ENCODE data around the gene CEP63.

The CEP63 gene

DNA sequence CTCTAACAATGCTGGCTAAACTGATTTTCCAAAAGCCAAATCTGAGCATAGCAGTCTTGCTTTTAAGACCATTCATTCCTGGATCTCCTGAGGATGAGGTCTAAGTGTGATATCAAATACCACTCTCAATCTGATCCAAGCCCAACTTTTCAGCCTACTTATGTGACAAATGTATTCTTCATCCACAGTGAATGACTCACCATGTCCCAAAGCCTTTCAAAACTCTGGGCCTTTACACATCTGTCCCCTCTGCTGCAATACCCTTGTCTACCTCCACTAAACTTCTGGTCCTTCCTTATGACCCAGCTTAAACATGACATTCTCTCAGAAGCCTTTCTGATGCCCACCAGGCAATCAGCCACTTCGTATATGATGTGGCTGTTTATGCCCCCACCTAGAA lies 4.7 kb upstream of the CEP63 start:
- peaks cover 50% of the 10 kb centered on the region for H3K36me3 Mint-ChIP-seq
- H3K27ac Mint-ChIP-seq, result no peak overlapping the region

DNA sequence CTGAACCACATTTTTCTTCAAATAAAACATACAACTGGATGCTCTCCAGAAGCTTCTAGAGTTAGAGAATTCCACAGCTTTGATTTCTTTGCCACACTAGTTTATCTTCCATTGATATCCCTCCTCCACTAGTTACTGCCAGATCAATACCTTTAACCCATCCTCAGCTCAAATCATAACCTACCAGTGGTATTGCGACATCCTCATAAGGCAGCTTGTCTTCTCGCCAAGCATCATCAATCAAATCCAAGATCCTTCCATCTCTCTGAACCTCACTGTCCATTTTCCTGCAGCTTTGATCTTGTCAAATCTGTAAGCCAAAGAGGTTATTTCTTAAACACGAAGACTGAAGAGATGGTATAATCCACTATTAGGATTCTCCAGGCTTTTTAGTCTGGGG lies 3.2 kb upstream of the CEP63 start:
- Mint-ChIP-seq H3K27ac (peak overlapping the region; percentile 96), H3K4me3 (no peak overlapping the region), H3K9me3 (no peaks in the 10 kb centered on the region), H3K36me3 (peaks cover 46% of the 10 kb centered on the region), H3K27me3 (no peaks in the 10 kb centered on the region), H3K4me1 (peaks cover 39% of the 10 kb centered on the region)
- ATAC-seq, result no peak

More for the DNA sequence above, 4.7 kb upstream of the CEP63 start:
- peaks cover 27% of the 10 kb centered on the region for H3K4me1 Mint-ChIP-seq
- H3K4me3 Mint-ChIP-seq, result no peak overlapping the region
- no peak for ATAC-seq
- H3K9me3 Mint-ChIP-seq, result no peaks in the 10 kb centered on the region
- H3K27me3 Mint-ChIP-seq, result no peaks in the 10 kb centered on the region

DNA sequence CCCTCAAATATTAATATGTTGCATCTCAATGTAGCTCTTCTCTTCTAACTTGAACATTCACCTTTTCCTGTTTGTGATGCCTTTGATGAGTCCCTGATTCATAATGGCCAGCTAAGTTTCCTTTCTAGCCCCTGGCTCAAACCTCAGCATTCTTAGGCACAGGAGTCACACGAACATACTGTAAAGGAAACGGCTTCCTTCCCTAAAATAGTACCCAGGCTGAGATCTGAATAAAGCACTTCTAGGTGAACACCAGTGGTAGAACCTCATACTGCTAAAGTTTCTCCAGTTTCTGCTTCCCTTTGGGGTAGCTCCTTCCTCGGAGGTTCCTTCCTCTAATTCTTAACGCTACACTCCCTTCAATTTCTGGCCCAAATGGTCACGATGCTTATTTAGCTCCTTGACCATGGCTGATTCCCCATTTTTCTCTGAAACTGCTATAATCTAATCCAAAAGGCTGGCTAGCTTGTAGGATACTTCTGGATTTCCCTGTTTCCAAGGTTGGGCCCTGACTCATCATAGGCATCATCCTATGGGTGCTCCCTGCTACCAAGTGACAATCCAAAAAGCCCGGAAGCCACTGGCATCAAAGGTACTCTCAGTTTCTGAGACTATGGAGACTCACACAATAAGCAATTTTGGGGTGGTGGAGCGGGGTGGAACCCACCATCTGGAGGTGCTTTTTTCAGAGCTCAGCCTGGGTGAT lies 2.5 kb upstream of the CEP63 start:
- Mint-ChIP-seq H3K27ac (peak overlapping the region; percentile 96), H3K4me1 (peaks cover 46% of the 10 kb centered on the region), H3K27me3 (no peaks in the 10 kb centered on the region), H3K4me3 (no peak overlapping the region), H3K36me3 (peaks cover 39% of the 10 kb centered on the region), H3K9me3 (no peaks in the 10 kb centered on the region)
- no peak for ATAC-seq

DNA sequence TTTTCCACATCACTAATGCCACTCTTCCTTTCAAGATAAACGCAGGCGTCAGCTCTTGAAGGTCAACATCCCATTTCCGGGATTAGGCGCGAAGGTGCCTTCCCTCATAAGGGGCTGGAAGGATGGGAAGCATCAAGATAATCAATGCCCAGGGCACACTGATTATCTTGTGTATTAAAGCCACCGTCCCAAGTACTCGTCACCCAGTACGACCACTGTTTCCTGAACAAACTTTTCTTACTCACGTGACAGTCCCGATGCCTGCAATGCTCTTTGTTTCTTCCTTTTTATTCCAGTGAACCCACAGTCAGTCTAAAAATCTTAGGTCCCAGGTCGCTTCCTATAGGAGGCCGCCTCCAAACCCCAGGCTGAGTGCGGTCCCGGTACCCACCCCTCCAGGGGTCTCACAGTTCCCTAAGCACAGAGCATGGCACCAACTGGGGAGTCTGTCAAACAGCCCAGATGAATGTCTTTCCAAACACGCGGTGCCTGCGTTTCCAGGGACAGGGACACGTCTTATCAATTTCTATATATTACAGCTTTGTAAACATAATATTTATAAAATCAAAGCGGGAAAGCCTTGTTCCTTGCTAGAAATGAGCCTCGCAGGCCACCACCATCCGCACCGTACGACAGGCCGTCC lies 661 bp upstream of the CEP63 start:
- H3K27me3 Mint-ChIP-seq, result no peaks in the 10 kb centered on the region
- peak overlapping the region; percentile 96 for H3K27ac Mint-ChIP-seq
- H3K36me3 Mint-ChIP-seq, result peaks cover 32% of the 10 kb centered on the region
- H3K9me3 Mint-ChIP-seq, result no peaks in the 10 kb centered on the region
- peak overlapping the region; percentile 99 for H3K4me3 Mint-ChIP-seq
- peaks cover 54% of the 10 kb centered on the region for H3K4me1 Mint-ChIP-seq
- peak; percentile 25 for ATAC-seq

DNA sequence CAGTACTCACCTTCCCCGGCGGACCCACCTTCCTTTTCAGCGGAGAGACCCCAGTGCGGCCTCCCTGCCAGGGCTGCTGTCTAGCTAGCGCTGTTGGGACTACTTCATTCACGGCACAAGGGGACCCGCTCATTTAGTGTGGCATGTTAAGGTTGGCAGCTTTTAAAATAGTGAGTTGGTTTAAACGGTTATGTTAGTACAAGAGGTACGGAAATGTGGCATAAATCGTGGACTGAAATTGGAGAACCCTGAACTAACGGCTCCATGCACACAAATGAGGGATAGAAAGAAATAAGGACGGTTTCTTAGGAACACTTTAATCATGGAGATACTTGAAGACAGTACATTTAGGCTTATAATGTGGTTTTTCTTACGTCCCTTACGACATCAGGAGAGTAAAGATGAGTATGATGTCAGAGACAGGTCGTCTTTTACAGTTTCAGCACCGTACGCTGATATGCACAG lies 752 bp downstream of the CEP63 start:
- no peaks in the 10 kb centered on the region for H3K9me3 Mint-ChIP-seq
- peaks cover 54% of the 10 kb centered on the region for H3K4me1 Mint-ChIP-seq
- H3K36me3 Mint-ChIP-seq, result peaks cover 29% of the 10 kb centered on the region
- no peaks in the 10 kb centered on the region for H3K27me3 Mint-ChIP-seq
- peak overlapping the region; percentile 96 for H3K27ac Mint-ChIP-seq
- H3K4me3 Mint-ChIP-seq, result peak overlapping the region; percentile 99
- peak; percentile 14 for ATAC-seq

DNA sequence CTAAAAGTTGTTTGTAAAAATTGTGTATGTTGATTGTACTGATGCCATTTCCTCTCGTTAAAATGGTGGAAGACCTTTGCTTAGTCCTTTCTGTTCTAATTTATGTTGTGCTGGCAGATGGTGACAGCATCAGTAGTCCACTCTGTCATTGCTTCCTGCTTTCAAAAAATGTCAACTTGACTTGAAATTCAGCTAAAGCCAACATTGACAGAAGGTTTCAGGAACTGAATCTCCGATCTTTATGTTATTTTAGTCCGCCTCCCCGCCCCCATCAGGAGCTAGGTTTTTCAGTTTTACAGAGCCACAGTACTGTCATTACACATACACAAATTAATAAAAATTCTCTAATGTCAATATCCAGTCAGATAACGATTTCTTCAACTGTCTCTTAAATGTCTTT lies 1.5 kb downstream of the CEP63 start:
- Mint-ChIP-seq H3K9me3 (no peaks in the 10 kb centered on the region), H3K36me3 (peaks cover 27% of the 10 kb centered on the region), H3K27ac (peak overlapping the region; percentile 96), H3K4me3 (peak overlapping the region; percentile 68), H3K4me1 (peaks cover 54% of the 10 kb centered on the region), H3K27me3 (no peaks in the 10 kb centered on the region)
- ATAC-seq, result peak; percentile 21

DNA sequence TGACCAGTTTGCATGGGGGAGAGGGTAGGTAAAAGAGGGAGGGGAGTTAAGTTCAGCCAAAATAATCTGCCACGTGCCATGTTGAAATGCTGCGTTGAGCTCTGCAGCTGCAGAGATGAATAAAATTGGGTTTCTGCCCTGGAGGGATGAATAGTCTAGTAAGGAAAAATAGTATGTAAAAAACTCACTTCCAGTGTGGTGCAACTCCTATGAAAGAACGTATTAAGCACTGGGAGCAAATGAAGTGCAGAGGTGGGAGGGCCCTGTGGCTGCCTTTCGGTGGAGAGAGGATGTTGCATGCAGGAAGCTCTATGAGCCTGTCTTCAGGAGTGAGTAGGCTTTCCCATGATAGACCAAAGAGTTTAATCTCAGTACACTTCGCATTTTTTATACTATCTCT lies 8.6 kb downstream of the CEP63 start:
- Mint-ChIP-seq H3K27me3 (no peaks in the 10 kb centered on the region), H3K4me3 (no peak overlapping the region), H3K27ac (no peak overlapping the region), H3K36me3 (peaks cover 49% of the 10 kb centered on the region), H3K9me3 (no peaks in the 10 kb centered on the region), H3K4me1 (peaks cover 48% of the 10 kb centered on the region)
- no peak for ATAC-seq

DNA sequence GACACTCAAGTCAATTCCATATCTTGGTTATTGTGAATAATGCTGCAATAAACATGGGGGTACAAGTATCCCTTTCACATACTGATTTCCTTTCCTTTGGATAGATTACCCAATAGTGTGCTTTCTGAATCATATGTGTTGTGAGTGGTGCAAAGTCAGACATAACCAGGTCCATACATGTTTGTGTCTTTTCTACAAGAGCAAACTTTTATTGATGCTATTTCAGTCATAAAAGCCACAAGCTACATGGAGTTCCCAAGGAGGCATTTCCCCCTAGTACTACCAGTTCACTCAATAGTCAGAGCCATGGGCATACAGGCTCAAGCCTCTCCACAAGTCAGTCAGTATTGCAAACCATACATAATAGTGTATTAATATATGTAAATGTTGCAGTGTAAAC lies 10.1 kb downstream of the CEP63 start:
- H3K4me1 Mint-ChIP-seq, result peaks cover 55% of the 10 kb centered on the region

DNA sequence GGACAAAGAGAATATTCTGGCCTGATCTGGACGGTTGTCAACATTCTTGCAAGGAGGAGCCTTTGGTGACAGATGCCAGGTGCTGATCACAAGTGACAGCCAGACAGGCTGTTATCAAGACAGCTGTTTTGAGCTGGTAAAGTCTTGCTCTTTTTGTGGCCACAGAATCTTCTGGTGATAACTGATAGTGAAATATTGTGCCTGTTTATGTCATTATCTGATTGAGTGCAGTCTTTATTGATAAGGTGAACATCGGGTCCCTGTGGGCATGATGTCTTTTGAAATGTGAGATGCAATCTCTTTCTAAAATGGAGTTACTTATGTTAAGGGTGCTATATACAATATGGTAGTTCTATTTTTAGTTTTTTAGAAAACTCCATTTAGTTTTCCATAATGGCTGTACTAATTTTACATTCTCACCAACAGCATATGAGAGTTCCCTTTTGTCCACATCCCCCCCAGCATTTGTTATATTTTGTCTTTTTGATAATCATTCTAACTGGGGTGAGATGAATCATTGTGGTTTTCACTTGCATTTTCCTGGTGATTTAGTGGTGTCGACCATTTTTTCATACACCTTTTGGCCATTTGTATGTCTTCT lies 10.7 kb downstream of the CEP63 start:
- H3K27me3 Mint-ChIP-seq, result no peaks in the 10 kb centered on the region
- ATAC-seq, result no peak
- peaks cover 63% of the 10 kb centered on the region for H3K36me3 Mint-ChIP-seq
- H3K9me3 Mint-ChIP-seq, result peaks cover 2% of the 10 kb centered on the region
- H3K4me3 Mint-ChIP-seq, result no peak overlapping the region
- H3K4me1 Mint-ChIP-seq, result peaks cover 58% of the 10 kb centered on the region
- no peak overlapping the region for H3K27ac Mint-ChIP-seq

More for the DNA sequence above, 10.1 kb downstream of the CEP63 start:
- H3K9me3 Mint-ChIP-seq, result peaks cover 1% of the 10 kb centered on the region
- no peak for ATAC-seq
- no peak overlapping the region for H3K4me3 Mint-ChIP-seq
- H3K27ac Mint-ChIP-seq, result no peak overlapping the region
- H3K36me3 Mint-ChIP-seq, result peaks cover 58% of the 10 kb centered on the region
- H3K27me3 Mint-ChIP-seq, result no peaks in the 10 kb centered on the region

DNA sequence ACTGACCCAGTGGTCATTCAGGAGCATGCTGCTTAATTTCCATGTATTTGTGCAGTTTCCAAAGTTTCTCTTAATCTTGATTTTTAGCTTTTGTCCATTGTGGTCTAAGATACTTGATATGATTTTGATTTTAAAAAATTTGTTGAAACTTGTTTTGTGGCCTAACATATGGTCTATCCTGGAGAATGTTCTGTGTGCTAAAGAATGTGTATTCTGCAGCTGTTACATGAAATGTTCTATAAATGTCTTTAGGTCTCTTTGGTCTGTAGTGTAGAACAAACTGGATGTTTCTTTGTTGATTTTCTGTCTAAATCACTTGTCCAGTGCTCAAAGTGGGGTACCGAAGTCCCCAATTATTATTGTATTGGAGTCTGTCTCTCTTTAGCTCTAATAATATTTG lies 17.4 kb downstream of the CEP63 start:
- H3K9me3 Mint-ChIP-seq, result peaks cover 21% of the 10 kb centered on the region
- H3K27ac Mint-ChIP-seq, result no peak overlapping the region
- ATAC-seq, result no peak
- no peaks in the 10 kb centered on the region for H3K27me3 Mint-ChIP-seq
- H3K4me1 Mint-ChIP-seq, result peaks cover 52% of the 10 kb centered on the region
- peaks cover 81% of the 10 kb centered on the region for H3K36me3 Mint-ChIP-seq
- no peak overlapping the region for H3K4me3 Mint-ChIP-seq

DNA sequence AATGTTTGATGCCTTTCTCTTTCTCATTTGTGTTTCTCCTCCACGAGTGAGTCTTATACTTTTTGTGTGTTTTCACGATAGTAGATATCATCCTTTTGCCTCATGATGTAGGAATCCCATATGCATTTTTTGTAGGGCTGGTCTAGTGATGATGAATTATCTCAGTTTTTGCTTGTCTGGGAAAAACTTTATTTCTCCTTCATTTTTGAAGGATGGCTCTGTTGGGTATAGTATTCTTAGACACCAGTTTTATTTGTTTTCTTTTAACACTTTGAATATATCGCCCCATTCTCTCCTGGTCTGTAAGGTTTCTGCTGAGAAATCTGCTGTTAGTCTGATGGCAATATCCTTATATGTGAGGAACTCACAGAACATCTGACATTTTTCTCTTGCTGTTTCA lies 18.3 kb downstream of the CEP63 start:
- ATAC-seq, result no peak
- no peak overlapping the region for H3K27ac Mint-ChIP-seq

DNA sequence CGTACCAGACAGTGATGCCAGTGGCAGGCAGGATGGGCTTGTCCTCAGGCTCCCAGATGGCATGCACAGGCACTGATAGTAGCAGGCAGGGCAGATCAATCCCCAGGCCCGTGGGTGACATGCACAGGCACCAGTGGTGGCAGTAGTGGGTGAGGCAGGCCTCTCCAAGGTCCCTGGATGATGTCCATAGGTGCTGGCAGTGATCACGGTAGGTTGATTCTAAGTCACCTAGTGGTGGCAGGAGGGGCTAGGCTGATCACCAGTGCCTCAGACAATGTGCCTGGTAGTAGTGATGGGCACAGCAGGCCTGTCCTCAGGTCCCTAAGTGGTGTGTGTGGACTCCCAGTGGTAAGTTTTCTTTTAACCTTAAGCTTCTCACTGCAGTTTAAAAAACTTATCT lies 19.6 kb downstream of the CEP63 start:
- Mint-ChIP-seq H3K4me1 (peaks cover 35% of the 10 kb centered on the region), H3K27ac (no peak overlapping the region)

More for the DNA sequence above, 18.3 kb downstream of the CEP63 start:
- no peaks in the 10 kb centered on the region for H3K27me3 Mint-ChIP-seq
- peaks cover 43% of the 10 kb centered on the region for H3K4me1 Mint-ChIP-seq
- H3K4me3 Mint-ChIP-seq, result no peak overlapping the region
- peaks cover 80% of the 10 kb centered on the region for H3K36me3 Mint-ChIP-seq
- peaks cover 24% of the 10 kb centered on the region for H3K9me3 Mint-ChIP-seq

DNA sequence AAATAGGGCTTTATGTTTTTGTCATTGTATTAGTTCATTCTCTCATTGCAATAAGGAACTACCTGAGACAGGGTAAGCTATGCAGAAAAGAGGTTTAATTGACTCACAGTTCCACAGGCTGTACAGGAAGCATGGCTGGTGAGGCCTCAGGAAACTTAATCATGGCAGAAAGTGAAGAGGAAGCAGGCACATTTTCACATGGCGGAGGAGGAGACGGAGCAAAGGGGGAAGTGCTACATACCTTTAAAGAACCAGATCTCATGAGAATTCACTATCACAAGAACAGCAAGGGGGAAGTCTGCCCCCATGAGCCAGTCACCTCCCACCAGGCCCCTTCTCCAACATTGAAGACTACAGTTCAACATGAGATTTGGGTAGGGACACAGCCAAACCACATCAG lies 25.6 kb downstream of the CEP63 start:
- no peak for ATAC-seq
- H3K36me3 Mint-ChIP-seq, result peaks cover 76% of the 10 kb centered on the region
- peak overlapping the region; percentile 34 for H3K27ac Mint-ChIP-seq
- peaks cover 8% of the 10 kb centered on the region for H3K9me3 Mint-ChIP-seq
- no peaks in the 10 kb centered on the region for H3K27me3 Mint-ChIP-seq
- H3K4me3 Mint-ChIP-seq, result no peak overlapping the region
- peaks cover 9% of the 10 kb centered on the region for H3K4me1 Mint-ChIP-seq

More for the DNA sequence above, 19.6 kb downstream of the CEP63 start:
- Mint-ChIP-seq H3K9me3 (peaks cover 24% of the 10 kb centered on the region), H3K27me3 (no peaks in the 10 kb centered on the region), H3K4me3 (no peak overlapping the region), H3K36me3 (peaks cover 80% of the 10 kb centered on the region)
- no peak for ATAC-seq

DNA sequence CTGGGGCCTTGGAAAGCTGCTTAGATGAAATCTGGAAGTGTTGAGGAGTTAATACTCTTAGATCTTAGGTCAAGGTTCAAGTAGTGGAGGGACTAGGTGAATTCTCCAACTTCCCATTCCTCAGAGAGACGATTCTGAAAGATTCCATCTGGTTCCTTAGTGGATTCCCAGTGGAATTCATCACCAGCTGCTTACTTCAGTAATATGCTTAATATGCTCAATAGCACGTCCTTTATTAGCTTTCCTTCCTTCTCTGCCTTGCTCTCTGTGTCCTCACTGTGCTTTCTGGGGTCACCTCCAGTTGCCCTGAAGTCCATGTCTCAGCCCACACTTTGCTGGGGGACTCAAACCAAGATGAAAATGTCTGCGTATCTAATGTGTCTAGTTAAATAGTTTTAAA lies 31.0 kb downstream of the CEP63 start:
- peaks cover 8% of the 10 kb centered on the region for H3K9me3 Mint-ChIP-seq
- H3K27ac Mint-ChIP-seq, result no peak overlapping the region
- H3K27me3 Mint-ChIP-seq, result no peaks in the 10 kb centered on the region
- no peaks in the 10 kb centered on the region for H3K4me1 Mint-ChIP-seq
- no peak overlapping the region for H3K4me3 Mint-ChIP-seq
- H3K36me3 Mint-ChIP-seq, result peaks cover 72% of the 10 kb centered on the region
- no peak for ATAC-seq

DNA sequence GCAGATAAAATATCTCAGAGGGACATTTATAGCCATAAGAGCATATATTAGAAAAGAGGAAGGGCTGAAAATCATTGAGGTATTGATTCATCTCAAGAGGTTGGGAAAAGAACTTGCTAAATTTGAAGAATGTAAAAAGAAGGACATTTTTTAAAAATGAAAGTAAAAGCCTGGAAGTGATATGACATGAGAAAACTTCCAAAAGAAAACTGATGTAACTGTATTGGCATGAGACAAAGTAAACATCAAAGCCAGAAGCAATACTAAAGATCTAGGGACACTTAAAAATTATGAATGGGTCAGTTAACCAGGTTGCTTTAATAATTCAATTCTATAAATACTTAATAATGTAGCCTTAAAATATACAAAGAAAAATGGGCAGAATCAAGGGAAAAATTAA lies 31.9 kb downstream of the CEP63 start:
- Mint-ChIP-seq H3K4me1 (no peaks in the 10 kb centered on the region), H3K27me3 (no peaks in the 10 kb centered on the region), H3K27ac (no peak overlapping the region), H3K9me3 (peaks cover 17% of the 10 kb centered on the region), H3K4me3 (no peak overlapping the region), H3K36me3 (peaks cover 79% of the 10 kb centered on the region)
- ATAC-seq, result no peak

DNA sequence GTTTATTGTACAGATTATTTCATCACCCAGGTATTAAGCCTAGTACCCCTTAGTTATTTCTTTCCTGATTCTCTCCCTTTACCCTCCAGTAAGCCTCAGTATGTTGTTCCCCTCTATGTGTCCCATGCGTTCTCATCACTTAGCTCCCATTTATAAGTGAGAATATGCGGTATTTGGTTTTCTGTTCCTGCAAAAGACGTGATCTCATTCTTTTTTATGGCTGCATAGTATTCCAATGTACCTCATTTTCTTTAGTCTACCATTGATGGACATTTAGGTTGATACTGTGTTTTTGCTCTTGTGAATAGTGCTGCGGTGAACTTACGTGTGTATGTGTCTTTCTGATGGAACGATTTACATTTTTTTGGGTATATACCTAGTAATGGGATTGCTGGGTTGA lies 36.7 kb downstream of the CEP63 start:
- Mint-ChIP-seq H3K27ac (no peak overlapping the region), H3K4me3 (no peak overlapping the region), H3K4me1 (peaks cover 14% of the 10 kb centered on the region), H3K36me3 (peaks cover 84% of the 10 kb centered on the region), H3K27me3 (no peaks in the 10 kb centered on the region), H3K9me3 (peaks cover 38% of the 10 kb centered on the region)
- no peak for ATAC-seq
